OCI-LY1 (cell line): ENCODE data around the gene EMD.

Source experiments
- EZH2 ChIP-seq: fragments of 200-600 bp; sonication (generic), shearing (Covaris generic); IDR thresholded peaks from 2 replicates; pipeline ENCODE4 v1.8.0; 2017; ENCODE audit warnings: borderline replicate concordance, mixed run types, mild to moderate bottlenecking, antibody characterized with exemption, low read length, moderate library complexity, mixed read lengths
- TF ChIP-seq, protein P1 (sequence below): fragments of 200-600 bp; sonication (generic), shearing (Covaris generic); IDR thresholded peaks from 2 replicates; pipeline ENCODE4 v1.5.1; 2017; ENCODE audit warnings: mild to moderate bottlenecking, antibody characterized with exemption, low read length, moderate library complexity, mixed read lengths

GRCh38 chrX:154404625-154405192 is 25.6 kb downstream of the EMD start:
- TF ChIP-seq, protein P1, sequence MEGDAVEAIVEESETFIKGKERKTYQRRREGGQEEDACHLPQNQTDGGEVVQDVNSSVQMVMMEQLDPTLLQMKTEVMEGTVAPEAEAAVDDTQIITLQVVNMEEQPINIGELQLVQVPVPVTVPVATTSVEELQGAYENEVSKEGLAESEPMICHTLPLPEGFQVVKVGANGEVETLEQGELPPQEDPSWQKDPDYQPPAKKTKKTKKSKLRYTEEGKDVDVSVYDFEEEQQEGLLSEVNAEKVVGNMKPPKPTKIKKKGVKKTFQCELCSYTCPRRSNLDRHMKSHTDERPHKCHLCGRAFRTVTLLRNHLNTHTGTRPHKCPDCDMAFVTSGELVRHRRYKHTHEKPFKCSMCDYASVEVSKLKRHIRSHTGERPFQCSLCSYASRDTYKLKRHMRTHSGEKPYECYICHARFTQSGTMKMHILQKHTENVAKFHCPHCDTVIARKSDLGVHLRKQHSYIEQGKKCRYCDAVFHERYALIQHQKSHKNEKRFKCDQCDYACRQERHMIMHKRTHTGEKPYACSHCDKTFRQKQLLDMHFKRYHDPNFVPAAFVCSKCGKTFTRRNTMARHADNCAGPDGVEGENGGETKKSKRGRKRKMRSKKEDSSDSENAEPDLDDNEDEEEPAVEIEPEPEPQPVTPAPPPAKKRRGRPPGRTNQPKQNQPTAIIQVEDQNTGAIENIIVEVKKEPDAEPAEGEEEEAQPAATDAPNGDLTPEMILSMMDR = no peak
- TF ChIP-seq EZH2 = no peak
